LNCaP clone FGC (cell line): ENCODE data around the gene WDR7.

Experiments
- DNase-seq: peaks from one replicate; pipeline ENCODE4 v3.0.0-alpha.2; 2011; ENCODE audit warnings: low read depth
- H3K4me3 ChIP-seq: 2 replicates; pipeline ENCODE4 v1.5.1; 2011; ENCODE audit warnings: mild to moderate bottlenecking, low read depth, low read length, control low read depth
- CTCF ChIP-seq: IDR thresholded peaks from 2 replicates; pipeline ENCODE4 v1.5.1; 2012; ENCODE audit warnings: mild to moderate bottlenecking; ENCODE audit not compliant: control insufficient read depth, insufficient read depth; ENCODE audit errors: extremely low read depth

Gene WDR7

GRCh38 chr18:57008001-57008686 lies 357.0 kb downstream of the WDR7 start:
- no peak for TF ChIP-seq CTCF

GRCh38 chr18:57009844-57010243 lies 358.7 kb downstream of the WDR7 start:
- no peak for TF ChIP-seq CTCF
- no peak for DNase-seq
- H3K4me3 ChIP-seq: no peak overlapping the region

More at GRCh38 chr18:57008001-57008686, 357.0 kb downstream of the WDR7 start:
- no peak overlapping the region for H3K4me3 ChIP-seq
- DNase-seq: no peak

GRCh38 chr18:57014772-57015413 lies 363.7 kb downstream of the WDR7 start:
- TF ChIP-seq CTCF: no peak
- H3K4me3 ChIP-seq: no peak overlapping the region
- DNase-seq: no peak

- DNase-seq: no peak
- H3K4me3 ChIP-seq: no peak overlapping the region
- TF ChIP-seq CTCF: no peak
Observed at GRCh38 chr18:57015451-57015850, 364.3 kb downstream of the WDR7 start.

GRCh38 chr18:57018845-57019244 lies 367.7 kb downstream of the WDR7 start:
- no peak for DNase-seq
- no peak overlapping the region for H3K4me3 ChIP-seq
- no peak for TF ChIP-seq CTCF

GRCh38 chr18:57022716-57023115 lies 371.6 kb downstream of the WDR7 start:
- DNase-seq: no peak
- no peak overlapping the region for H3K4me3 ChIP-seq
- TF ChIP-seq CTCF: no peak
